GM21723 (cell line): ENCODE data around the gene HDAC7.

Source experiments
- ATAC-seq: cut with Tn5 transposase; IDR thresholded peaks from one replicate; pipeline ENCODE4 v1.9.1; 2021; ENCODE audit warnings: mild to moderate bottlenecking, moderate library complexity; ENCODE audit not compliant: unreplicated experiment

The HDAC7 gene

DNA sequence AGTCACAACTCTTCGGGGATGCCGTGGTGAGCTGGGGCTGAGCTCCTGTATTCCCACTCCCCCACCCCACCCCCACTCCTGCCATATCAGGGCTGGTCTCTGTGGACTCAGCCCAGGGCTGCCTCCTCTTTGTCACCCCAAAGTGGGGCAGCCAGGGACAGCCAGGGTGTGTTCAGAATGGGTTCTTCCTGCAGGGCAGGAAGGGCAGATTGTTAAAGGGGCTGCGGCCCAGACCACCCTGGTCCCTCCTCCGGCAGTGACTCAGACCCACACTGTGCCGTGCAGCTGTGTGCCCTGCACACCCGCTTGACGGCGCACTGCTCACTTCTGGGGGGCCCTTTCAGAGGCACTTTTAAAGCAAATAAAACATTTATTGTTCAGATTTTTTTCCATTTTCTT, 37.3 kb downstream of the HDAC7 start:
- ATAC-seq, result no peak

GRCh38 chr12:47781479-47782371, 38.0 kb downstream of the HDAC7 start:
- ATAC-seq, result no peak

DNA sequence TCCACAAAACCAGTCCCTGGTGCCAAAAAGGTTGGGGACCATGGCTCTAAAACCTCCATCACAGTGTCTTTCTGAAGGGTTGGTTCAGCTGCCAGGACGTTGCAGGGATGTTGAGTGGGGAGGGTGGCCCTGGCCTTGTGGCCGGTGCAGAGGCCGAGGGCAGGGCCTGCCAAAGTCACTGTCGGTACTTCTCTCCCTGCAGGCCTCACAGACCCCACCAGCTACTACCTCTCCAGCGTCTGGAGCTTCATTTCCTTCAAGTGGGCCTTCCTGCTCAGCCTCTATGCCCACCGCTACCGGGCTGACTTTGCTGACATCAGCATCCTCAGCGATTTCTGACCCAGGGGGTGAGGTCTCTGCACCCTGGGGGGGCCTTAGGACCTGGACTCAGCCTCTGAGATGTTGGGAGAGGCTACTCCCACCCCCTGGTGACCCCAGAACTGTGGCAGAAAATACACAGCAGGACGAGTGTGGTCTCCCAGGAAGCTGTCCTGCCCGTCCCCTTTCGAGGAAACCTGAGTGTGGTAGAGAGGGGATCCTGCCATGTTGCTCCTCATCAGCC, 39.7 kb downstream of the HDAC7 start:
- ATAC-seq, result no peak

DNA sequence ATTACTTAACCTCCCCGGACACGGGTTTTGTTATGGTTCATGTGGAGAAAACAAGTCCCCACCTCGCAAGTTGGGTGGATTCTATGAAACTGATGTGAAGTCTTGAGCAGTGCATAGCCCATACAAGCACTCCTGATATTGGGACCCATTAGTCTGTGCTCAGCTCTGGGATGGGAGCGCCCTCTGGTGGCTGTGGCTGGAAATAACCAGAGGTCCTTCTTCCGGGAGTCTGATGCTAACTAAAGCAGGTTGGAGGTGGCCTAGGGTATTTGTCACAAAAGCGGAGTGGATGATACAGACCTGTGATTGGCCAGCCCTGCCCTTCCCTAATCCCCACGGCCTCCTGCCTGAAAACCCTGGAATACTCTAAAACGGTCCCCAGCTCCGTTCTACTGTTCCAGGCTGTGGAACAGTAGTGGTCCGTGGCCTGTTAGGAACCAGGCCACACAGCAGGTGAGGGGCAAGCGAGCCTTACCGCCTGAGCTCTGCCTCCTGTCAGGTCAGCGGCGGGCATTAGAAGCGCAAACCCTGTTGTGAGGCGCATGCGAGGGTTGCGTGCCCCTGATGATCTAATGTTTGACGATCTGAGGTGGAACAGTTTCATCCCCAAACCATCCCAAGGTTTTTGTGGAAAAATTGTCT, 40.3 kb downstream of the HDAC7 start:
- ATAC-seq, result peak; percentile 90

- no peak for ATAC-seq
Observed at GRCh38 chr12:47778881-47779280, 40.8 kb downstream of the HDAC7 start.

- no peak for ATAC-seq
Observed at GRCh38 chr12:47777741-47778558, 41.8 kb downstream of the HDAC7 start.

- no peak for ATAC-seq
Observed at GRCh38 chr12:47777151-47777550, 42.6 kb downstream of the HDAC7 start.

- no peak for ATAC-seq
Observed at GRCh38 chr12:47776471-47777143, 43.1 kb downstream of the HDAC7 start.

GRCh38 chr12:47775100-47775911, 44.4 kb downstream of the HDAC7 start:
- no peak for ATAC-seq

GRCh38 chr12:47774663-47775062, 45.0 kb downstream of the HDAC7 start:
- no peak for ATAC-seq

DNA sequence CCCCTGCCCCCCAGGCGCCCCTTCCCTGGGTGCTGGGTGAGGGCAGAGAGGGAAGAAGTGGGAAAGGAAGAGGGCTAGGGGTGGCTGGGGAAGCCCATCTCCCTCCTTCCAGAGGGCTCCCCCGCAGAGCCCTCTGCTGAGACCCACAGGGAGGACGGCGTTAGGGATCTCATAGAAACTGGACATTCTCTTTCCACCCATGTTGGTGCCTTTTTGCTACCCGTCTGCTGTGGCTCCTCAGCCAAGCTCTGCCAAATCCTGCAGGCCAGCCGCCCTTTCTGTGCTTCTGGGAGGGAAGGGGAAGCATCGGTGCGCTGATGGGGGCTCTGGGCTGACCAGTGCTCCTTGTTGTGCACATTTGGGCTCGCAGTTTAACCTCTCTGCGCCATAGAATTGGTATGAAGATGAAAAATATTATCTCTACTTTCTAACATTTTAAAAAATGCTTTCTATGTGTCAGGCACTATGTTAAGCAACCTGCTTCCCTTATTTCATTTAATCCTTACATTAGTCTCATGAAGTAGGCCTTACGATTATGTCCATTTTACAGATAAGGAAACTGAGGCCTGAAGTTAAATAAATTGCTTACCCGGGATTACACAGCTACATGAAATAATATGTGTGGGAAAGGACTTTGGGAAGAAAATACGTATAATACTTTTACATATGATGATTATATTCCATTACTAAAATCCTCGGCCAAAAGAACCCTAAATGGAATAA, 45.7 kb downstream of the HDAC7 start:
- ATAC-seq, result peak; percentile 2

DNA sequence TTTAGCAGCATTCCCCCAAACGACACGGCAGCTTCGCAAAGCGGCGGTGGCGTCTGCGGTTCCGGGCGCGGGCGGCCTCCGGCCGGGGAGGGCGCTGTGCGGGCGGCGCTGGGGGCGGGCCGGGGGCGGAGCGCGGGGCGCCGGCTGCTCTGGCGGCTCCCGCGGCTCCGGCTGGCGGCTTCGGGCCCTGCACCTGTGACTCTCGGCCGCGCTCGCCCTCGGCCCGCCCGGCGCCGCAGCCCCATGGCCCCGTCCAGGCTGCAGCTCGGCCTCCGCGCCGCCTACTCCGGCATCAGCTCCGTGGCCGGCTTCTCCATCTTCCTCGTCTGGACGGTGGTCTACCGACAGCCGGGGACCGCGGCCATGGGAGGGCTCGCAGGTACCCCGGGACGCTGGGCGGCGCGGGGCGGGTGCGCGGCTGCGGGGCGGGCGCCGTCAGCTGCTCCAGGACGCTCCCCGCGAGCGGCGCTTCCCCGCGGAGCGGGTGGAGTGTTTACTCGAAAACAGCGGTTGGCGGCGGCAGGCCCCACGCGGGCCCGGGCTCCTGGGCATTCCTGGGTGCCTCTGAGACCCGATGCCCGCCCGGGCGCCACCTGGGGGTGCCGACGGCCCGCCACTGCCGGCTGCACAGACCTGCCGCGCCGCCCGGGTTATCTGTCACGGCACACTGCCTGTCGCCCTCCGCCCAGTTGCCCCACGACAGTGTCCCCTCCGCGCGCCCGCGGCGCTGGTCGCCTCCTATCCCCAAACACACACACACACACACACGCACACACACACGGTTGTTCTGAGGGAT, 46.4 kb downstream of the HDAC7 start, which contains the start of gene SLC48A1:
Gene SLC48A1, plus strand, starts transcription at position 177 of the 796 bp plus-strand sequence. Its CDS starts 67 bp downstream, at position 244.
- peak; percentile 84 for ATAC-seq

GRCh38 chr12:47772738-47773061, 47.0 kb downstream of the HDAC7 start:
- ATAC-seq, result no peak

DNA sequence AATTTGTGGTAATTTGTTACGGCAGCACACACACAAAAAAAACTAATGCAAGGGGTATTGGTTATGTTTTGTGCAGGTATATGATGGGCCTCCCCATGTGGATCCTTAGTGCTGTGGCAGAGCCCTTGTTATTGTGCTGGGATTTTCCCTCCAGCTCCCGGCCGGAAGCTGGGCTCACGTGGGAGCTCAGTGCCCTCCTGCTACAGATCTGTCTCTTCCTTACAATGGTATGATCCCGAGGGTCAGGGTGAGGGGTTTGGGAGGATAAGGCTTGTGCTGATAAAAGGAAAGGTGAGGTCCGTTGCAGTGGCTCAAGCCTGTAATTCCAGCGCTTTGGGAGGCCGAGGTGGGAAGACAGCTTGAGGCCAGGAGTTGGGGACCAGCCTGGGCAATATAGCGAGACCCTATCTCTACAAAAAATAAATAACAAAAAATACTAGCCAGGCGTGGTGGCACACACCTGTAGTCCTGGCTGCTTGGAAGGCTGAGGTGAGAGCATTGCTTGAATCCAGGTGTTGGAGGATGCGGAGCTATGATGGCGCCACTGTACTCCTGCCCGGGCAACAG, 47.5 kb downstream of the HDAC7 start:
- no peak for ATAC-seq

- ATAC-seq, result no peak
Observed at GRCh38 chr12:47771304-47771703, 48.4 kb downstream of the HDAC7 start.

- no peak for ATAC-seq
Observed at GRCh38 chr12:47770086-47770726, 49.5 kb downstream of the HDAC7 start.
